G401 (cell line): Measurements from ENCODE around the gene ZNF175. TPM values are rescaled to one million over a fixed set of nuclear protein-coding genes. Genes with fewer than 3 reads are reported as not detected.

Source experiments
- DNase-seq: peaks from one replicate; pipeline ENCODE4 v3.0.0-alpha.2; 2015; ENCODE audit warnings: low spot score
- in situ Hi-C: cut with HindIII; loops from 2 replicates; pipeline ENCODE4 v1.10.0; 2016; ENCODE audit warnings: low sequenced_read_pairs, mixed read lengths
- total RNA-seq: library from RNA; depleted of rRNA; stranded (reverse); fragments of >200 nt; shearing (Covaris generic); gene quantifications from 2 replicates; pipeline ENCODE4 v1.2.3, GENCODE V29; 2014; rRNA removed

The ZNF175 gene
- 6.3 and 7.2 TPM in 2 replicates for total RNA-seq

GRCh38 chr19:51570962-51571575 is at the start of gene ZNF175:
ZNF175 (plus strand) TSS chr19:51571283; CDS start chr19:51573330, 2,047 bp downstream.
- peak; percentile 99 for DNase-seq
- in situ Hi-C loops: no loop called here

GRCh38 chr19:51521357-51521756 is 49.7 kb upstream of the ZNF175 start:
- in situ Hi-C loops: no loop called here
- DNase-seq: no peak

GRCh38 chr19:51521781-51522180 is 49.3 kb upstream of the ZNF175 start:
- no peak for DNase-seq
- in situ Hi-C loops: no loop called here

- in situ Hi-C loops: no loop called here
Measured at GRCh38 chr19:51524666-51525264, 46.3 kb upstream of the ZNF175 start.

GRCh38 chr19:51525651-51526050 is 45.4 kb upstream of the ZNF175 start:
- in situ Hi-C loops: no loop called here
- no peak for DNase-seq

More at GRCh38 chr19:51524666-51525264, 46.3 kb upstream of the ZNF175 start:
- no peak for DNase-seq

- DNase-seq: no peak
- in situ Hi-C loops: no loop called here
Measured at GRCh38 chr19:51529301-51529700, 41.8 kb upstream of the ZNF175 start.

- in situ Hi-C loops: no loop called here
- no peak for DNase-seq
Measured at GRCh38 chr19:51530616-51531015, 40.5 kb upstream of the ZNF175 start.

GRCh38 chr19:51531349-51532315 is 39.5 kb upstream of the ZNF175 start, which contains the start of gene SIGLEC6:
SIGLEC6 (minus strand) TSS chr19:51531670; CDS start chr19:51531648, 22 bp downstream.
- no peak for DNase-seq
- in situ Hi-C loops: no loop called here

GRCh38 chr19:51535535-51535934 is 35.5 kb upstream of the ZNF175 start:
- no peak for DNase-seq
- in situ Hi-C loops: no loop called here

- in situ Hi-C loops: no loop called here
- no peak for DNase-seq
Measured at GRCh38 chr19:51539821-51540366, 31.2 kb upstream of the ZNF175 start.

GRCh38 chr19:51541458-51542357 is 29.4 kb upstream of the ZNF175 start:
- in situ Hi-C loops: no loop called here
- no peak for DNase-seq

- no peak for DNase-seq
Measured at GRCh38 chr19:51542699-51543098, 28.4 kb upstream of the ZNF175 start.

GRCh38 chr19:51544038-51544437 is 27.0 kb upstream of the ZNF175 start:
- no peak for DNase-seq

More at GRCh38 chr19:51542699-51543098, 28.4 kb upstream of the ZNF175 start:
- in situ Hi-C loops: no loop called here

GRCh38 chr19:51546107-51546649 is 24.9 kb upstream of the ZNF175 start:
- DNase-seq: no peak
- in situ Hi-C loops: no loop called here

More at GRCh38 chr19:51544038-51544437, 27.0 kb upstream of the ZNF175 start:
- in situ Hi-C loops: no loop called here

- in situ Hi-C loops: no loop called here
- DNase-seq: no peak
Measured at GRCh38 chr19:51546650-51547396, 24.3 kb upstream of the ZNF175 start.

GRCh38 chr19:51547397-51548212 is 23.5 kb upstream of the ZNF175 start:
- in situ Hi-C loops: no loop called here
- DNase-seq: no peak

- no peak for DNase-seq
Measured at GRCh38 chr19:51548213-51548651, 22.9 kb upstream of the ZNF175 start.

More at GRCh38 chr19:51548213-51548651, 22.9 kb upstream of the ZNF175 start:
- in situ Hi-C loops: no loop called here
